SHP77 (cell line): ENCODE results near the gene IGF2BP3.
A peak's percentile ranks its signal among the peaks of the same experiment; 100 is the strongest.
"Not testable (repeated sequence)": the region's sequence is repeated elsewhere in the genome, so short reads cannot be mapped to it uniquely, and the experiment has no call there.

Experiments used
- DNase-seq, 2 experiments: peaks; one replicate each; lab custom pipeline; 2025; lab: John Stamatoyannopoulos, UW

The IGF2BP3 gene

DNA sequence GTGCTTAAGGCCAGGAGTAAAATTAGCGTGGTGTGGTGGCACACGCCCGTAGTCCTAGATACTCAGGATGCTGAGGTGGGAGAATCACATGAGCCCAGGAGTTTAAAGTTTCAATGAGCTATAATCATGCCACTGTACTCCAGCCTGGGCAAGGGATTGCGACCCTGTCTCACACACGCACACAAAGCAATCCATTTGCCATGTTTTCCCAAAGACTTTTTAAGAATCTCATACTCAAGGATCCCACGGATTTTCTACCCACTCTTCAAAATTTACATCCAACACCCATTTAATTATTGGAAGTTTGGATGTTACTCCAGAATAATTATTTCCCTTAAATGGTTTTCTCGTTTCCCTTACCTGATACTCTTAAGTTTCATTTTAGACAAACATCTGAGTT is 47.9 kb downstream of the IGF2BP3 start:
- DNase-seq = no peak

DNA sequence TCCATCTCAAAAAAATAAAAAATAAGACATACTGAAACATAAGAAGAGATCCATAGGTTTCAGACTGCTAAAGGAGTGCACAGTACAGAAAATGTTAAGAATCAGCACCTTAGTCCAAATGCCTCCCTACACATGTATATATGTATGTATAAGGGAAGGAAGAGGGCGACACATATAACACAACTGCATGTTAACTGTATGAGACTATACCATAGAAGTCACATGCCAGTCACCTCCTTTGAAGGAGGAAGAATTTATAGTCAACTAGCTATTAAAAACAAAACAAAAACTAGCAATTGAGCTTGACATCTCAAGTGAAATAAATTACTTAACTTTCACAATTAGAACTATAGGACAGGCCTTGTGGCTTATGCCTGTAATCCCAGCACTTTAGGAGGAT is 50.4 kb downstream of the IGF2BP3 start:
- DNase-seq = no peak

GRCh38 chr7:23419160-23419559 is 51.1 kb downstream of the IGF2BP3 start:
- no peak for DNase-seq

GRCh38 chr7:23418046-23418445 is 52.2 kb downstream of the IGF2BP3 start:
- no peak for DNase-seq

GRCh38 chr7:23415198-23415597 is 55.1 kb downstream of the IGF2BP3 start:
- DNase-seq = no peak

GRCh38 chr7:23410446-23411183 is 59.7 kb downstream of the IGF2BP3 start:
- no peak for DNase-seq

DNA sequence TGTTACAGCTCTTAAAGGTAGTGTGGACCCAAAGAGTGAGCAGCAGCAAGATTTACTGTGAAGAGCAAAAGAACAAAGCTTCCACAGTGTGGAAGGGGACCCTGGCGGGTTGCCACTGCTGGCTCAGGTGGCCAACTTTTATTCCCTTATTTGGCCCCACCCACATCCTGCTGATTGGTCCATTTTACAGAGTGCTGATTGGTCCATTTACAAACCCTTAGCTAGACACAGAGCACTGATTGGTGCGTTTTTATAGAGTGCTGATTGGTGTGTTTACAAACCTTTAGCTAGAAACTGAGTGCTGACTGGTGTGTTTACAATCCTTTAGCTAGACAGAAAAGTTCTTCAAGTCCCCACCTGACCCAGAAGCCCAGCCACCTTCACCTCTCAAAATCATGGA is 63.7 kb downstream of the IGF2BP3 start:
- DNase-seq = not testable (repeated sequence)

GRCh38 chr7:23405240-23405618 is 65.1 kb downstream of the IGF2BP3 start:
- DNase-seq = no peak

- no peak for DNase-seq
Observed at GRCh38 chr7:23404546-23405239, 65.6 kb downstream of the IGF2BP3 start.

DNA sequence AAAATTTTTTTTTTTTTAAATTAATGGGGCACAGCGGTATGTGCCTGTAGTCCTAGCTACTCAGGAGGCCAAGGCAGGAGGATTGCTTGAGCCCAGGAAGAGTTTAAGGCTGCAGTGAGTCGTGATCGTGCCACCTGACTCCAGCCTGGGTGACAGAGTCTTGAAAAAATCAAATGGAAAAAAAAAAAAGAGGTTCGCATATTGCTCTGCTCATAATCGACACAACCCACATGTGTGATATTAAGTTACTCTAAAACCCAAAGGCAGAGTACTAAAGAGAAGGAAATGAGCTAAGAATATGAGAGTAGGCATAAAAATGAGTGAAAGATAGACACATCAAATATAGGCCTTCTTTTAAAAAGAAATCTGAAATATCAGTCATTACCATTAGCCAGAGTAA is 66.3 kb downstream of the IGF2BP3 start:
- DNase-seq = no peak

DNA sequence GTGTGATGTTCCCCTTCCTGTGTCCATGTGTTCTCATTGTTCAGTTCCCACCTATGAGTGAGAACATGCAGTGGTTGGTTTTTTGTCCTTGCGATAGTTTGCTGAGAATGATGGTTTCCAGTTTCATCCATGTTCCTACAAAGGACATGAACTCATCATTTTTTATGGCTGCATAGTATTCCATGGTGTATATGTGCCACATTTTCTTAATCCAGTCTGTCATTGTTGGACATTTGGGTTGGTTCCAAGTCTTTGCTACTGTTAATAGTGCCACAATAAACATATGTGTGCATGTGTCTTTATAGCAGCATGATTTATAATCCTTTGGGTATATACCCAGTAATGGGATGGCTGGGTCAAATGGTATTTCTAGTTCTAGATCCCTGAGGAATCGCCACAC is 72.2 kb downstream of the IGF2BP3 start:
- DNase-seq = not testable (repeated sequence)

- DNase-seq = no peak
Observed at GRCh38 chr7:23397241-23397640, 73.0 kb downstream of the IGF2BP3 start.

- DNase-seq = no peak
Observed at GRCh38 chr7:23396222-23397015, 73.9 kb downstream of the IGF2BP3 start.

GRCh38 chr7:23394488-23395171 is 75.7 kb downstream of the IGF2BP3 start:
- peak; percentile 85 to 87 for DNase-seq

DNA sequence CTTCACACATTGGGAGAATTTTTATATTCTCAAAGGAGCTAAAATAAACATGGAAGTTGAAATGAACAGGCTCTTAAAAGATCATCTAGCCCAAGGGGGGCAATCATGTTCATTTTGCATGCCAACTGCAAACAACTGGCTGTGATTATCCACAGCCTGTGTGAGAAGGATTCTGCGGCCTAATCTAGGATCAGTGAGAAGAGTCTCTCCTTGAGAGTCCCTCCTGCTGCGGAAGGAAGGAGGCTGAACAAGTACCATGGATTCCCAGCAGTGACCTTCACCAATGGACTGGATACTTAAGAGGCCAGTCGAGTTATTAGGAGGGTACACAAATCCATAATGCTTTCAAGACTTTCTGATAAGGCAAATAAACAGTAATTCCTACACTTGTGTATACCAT is 76.7 kb downstream of the IGF2BP3 start:
- no peak for DNase-seq

DNA sequence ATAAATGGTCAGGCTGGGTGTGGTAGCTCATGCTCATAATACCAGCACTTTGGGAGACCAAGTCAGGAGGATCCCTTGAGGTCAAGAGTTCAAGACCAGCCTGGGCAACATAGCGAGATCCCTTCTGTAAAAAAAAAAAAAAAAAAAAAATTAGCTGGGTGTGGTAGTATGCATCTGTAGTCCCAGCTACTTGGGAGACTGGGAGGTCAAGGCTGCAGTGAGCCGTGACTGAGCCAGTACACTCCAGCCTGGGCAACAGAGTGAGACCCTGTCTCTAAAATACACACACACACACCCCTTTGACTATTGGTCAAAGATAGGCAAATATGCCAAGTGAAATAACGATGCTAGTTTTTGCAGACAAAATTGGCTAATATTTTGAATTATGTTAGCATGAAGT is 80.6 kb downstream of the IGF2BP3 start:
- no peak for DNase-seq

GRCh38 chr7:23387583-23387982 is 82.7 kb downstream of the IGF2BP3 start:
- no peak for DNase-seq

GRCh38 chr7:23385140-23385539 is 85.2 kb downstream of the IGF2BP3 start:
- DNase-seq = no peak

DNA sequence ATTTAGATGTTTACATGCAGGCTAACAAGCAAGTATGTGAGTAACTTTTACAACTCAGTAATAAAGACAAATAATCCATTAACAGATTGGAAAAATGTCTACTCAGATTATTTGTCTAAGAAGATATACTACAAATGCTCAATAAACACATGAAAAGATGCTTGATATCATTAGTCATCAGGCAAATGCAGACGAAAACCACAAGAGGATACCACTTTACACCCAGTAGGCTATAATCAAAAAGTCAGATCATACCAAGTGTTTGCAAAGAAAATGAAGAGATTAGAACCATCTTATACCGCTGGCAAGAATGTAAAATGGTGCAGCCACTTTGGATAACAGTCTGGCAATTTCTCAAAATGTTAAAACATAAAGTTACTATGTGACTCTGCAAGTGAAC is 87.1 kb downstream of the IGF2BP3 start:
- DNase-seq = no peak

- DNase-seq = no peak
Observed at GRCh38 chr7:23380961-23381360, 89.3 kb downstream of the IGF2BP3 start.

- DNase-seq = no peak
Observed at GRCh38 chr7:23380556-23380955, 89.7 kb downstream of the IGF2BP3 start.

DNA sequence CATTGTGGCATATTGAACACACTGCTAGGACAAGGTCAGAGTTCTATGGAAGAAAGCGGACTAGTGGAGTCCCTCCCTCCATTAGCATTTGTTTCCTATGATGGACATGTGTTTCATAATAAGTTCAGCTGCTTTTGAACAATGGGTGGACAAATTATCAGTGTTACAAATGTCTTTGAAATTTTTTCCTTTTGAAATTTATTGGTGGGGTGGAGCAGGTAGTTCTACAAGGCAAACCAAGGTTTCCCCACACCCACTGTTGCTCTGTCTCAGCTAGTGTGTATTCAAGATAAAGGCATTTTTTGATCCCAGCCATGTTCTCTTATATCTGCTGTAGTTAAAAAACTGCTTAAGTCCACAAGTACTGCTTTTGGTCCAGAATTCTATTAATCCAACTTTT is 91.3 kb downstream of the IGF2BP3 start:
- no peak for DNase-seq
